Daoy (cell line): Measurements from ENCODE around the gene STAP2. TPM values are rescaled to one million over a fixed set of nuclear protein-coding genes. Genes with fewer than 3 reads are reported as not detected.
"Not testable (repeated sequence)": the region's sequence is repeated elsewhere in the genome, so short reads cannot be mapped to it uniquely, and the experiment has no call there.

Experiments used
- DNase-seq: peaks from one replicate; pipeline ENCODE4 v3.0.0-alpha.2; 2015; ENCODE audit warnings: low read depth
- total RNA-seq: library from RNA; depleted of rRNA; stranded (reverse); fragments of >200 nt; shearing (Covaris generic); gene quantifications from 2 replicates; pipeline ENCODE4 v1.2.3, GENCODE V29; 2014

Gene STAP2
- total RNA-seq, 1 experiment from 2014 or later = 28.9 TPM

DNA sequence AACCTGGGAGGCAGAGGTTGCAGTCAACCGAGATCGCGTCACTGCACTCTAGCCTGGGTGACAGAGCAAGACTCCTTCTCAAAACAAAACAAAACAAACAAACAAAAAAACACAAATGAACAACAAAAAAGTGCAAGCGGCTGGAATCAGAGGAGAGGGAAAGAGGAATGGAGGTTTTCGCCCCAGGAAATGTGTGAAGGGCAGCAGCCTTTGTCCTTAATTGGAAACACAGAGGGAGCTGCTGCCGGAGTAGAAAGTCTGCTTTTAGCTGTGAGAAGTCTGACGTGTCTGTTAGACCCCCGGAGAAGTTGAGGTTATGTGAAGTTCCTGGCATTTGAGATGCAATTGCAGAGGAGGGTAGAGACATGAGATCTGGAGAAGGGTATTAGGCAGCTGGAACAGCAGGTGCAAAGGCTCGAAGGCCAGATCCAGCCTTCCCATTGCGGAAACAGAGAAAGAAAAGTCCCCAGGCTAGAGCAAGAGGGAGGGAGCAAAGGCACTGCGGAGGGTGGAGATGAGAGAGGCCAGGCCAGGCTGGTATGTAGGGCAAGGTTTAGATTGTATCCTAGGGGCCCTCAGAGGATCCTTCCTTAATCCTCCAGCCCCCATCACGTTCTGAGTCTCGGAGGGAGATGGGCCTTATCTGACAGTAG lies 36.9 kb downstream of the STAP2 start:
- DNase-seq = no peak

DNA sequence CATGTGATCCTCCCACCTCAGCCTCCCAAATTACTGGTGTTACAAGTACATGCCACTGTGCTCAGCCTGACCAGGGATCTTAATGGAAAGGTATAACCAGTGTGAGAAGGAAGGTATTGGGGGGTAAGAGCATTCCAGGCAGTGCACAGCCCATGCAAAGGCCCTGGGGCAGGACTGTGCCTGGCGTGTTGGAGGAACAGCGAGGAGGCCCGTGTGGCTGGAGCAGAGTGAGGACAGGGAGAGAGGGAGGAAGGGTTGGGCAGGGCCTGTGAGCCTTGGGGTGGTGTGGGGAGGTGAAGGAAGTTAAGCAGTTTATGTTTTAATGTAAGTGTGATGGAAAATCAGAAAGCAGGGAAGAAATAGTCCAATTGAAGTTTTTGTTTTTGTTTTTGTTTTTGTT lies 38.0 kb downstream of the STAP2 start:
- no peak for DNase-seq

DNA sequence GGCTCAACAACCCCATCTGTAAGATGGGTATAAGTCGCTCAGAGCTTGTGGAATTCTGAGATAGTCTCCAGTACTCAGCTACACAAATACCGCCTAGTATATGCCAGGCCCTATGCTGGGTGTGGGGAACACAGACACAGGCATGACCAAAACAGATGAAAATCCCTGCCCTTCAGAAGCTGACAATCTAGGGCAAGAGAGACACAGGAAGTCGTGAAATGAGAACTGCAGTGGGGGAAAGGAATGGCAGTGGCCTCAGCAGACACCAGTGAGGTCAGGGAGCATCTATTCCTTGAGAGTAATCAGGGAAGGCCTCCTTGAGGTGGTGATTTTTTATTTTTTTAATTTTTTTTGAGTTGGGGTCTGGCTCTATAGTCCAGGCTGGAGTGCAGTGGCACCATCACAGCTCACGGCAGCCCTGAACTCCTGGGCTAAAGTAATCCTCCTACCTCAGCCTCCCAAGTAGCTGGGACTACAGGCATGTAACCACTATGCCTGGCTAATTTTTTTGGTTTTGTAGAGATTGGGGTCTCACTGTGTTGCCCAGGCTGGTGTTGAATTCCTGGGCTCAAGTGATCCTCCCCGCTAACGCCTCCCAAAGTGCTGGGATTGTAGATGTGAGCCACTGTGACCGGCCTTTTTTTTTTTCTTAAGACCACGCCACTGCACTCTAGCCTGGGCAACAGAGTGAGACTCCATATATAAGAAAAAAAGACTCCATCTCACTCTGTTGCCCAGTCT lies 39.6 kb downstream of the STAP2 start:
- no peak for DNase-seq

DNA sequence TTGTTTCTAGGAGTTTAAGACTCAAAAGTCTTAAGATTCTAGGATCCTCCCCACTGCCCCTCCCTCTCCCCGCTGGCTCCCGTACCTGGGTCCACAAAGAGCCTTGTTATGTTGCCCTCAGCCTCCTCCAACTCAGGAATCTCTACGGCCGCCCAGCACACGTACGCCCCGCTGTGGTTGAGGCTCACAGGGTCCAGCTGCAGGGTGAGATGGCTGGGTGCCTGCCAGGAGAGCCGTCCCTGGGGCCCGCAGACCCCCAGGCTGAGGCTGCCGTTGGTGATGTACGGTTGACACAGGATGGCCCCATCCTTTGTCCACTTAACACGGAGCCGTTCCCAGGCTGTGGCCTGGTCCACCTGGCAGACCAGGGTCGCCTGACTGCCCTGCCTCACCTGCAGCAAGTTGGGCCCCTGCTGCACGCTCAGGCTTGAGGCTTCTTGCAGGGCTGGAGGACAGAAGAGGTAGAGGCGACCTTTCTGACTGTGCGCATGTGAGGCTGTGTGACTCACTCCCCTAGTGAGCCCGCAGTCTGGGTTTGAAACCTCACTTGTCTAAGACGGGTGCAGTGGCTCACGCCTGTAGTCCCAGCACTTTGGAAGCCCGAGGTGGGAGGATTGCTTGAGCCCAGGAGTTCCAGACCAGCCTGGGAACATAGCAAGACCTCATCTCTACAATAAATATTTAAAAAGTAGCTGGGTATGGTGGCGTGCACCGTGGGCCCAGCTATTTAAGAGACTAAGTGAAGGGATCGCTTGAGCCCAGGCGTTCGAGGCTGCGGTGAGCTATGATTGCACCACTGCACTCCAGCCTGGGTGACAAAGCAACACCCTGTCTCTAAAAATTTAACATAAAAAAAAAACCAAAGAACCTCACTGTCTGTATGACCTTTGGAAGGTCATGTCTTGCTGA lies 40.5 kb downstream of the STAP2 start:
- DNase-seq = peak; percentile 40

DNA sequence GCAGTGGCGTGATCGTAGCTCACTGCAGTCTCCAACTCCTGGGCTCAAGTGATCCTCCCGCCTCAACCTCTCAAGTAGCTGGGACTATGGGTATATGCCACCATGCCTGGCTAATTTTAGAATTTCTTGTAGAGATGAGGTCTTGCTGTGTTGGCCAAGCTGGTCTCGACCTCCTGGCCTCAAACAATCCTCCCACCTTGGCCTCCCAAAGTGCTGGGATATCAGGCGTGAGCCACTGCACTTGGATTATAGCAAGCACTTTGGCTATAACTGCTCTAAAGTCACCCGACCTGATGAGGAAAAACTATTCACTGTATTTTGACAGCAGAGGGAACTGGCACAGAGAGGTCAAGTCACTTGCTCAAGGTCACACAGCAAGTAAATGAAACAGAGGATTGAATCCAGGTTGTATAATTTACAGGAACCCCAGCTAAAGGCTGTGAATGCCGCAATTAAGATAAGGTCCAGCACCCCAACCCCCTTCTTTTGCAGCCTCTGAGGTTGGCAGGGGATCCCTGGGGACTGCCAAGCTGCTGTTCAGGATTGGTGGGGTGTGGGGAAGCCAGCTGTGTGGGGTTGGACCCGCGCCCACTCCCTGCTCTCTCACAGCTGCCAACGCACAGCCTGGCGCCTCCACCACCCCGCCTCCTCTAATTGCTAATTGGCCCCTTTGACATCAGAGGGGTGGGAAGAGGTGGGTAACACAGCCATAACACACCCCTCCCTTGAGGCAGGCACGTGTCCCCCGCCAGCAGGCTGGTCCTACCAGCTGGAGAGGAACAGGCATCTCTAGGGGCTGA lies 42.5 kb downstream of the STAP2 start:
- DNase-seq = peak; percentile 55

DNA sequence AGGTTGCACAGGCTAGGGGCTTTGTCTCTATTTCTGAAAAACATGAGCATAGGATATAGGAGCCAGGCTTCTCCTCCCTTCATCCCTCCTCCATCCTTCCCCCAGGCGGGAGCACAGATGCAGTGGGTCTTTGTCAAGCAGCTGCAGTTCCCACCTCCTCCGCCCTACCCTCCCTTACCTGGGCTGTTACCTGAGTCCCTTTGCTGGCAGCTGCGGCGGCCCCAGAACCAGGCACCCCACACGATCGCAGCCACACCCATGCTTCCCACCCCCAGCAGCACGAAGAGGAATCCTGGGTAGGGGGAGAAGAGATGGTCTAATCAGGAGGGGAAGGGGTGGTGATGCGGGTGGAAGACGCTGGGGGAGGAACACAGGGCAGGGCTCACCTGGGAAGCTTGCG lies 44.2 kb downstream of the STAP2 start:
- DNase-seq = no peak

DNA sequence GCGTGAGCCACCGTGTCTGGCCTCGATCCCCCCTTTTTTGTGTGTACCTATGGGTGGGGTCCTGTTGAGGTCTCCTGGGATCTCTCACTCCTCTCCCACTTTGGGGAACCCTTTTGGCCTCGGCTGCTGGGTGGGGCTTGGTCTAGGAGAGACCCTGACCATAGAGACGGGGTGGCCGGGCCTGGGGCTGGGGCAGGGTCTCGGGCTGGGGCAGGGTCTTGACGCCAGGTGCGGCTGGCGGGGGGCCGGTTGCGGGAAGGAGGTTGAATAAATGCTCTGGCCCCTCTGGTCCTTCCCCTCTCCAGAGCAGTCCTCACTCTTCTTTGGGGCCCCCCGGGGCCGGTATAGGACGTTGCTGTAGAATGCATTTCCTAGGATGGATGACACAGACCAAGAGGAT lies 46.1 kb downstream of the STAP2 start:
- DNase-seq = no peak

DNA sequence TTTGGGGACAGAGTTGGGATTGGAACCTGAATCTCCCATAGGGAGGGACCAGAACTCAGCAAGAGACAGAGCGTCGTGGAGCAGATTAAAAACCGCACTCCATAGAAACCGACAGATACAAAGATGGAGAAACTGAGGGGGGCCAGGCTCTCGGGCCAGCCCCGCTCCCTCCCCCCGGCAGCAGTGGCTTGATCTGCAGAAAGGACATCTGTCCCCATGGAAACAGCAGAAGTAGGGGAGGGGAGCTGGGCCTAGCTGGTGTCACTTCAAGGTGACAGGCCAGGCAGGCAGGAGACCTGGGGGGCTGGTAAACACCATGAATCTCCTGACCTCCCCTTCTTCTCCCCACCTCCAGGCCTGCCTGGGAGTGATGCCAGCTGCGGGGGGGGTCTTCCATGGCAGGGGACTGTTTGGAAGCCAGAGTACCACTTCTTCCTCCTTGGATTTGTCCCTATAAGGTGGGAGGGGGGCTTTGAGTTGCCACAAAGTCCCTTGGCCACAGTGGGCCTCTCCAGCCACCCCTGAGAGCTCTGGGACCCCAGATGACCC lies 47.4 kb downstream of the STAP2 start:
- DNase-seq = no peak

DNA sequence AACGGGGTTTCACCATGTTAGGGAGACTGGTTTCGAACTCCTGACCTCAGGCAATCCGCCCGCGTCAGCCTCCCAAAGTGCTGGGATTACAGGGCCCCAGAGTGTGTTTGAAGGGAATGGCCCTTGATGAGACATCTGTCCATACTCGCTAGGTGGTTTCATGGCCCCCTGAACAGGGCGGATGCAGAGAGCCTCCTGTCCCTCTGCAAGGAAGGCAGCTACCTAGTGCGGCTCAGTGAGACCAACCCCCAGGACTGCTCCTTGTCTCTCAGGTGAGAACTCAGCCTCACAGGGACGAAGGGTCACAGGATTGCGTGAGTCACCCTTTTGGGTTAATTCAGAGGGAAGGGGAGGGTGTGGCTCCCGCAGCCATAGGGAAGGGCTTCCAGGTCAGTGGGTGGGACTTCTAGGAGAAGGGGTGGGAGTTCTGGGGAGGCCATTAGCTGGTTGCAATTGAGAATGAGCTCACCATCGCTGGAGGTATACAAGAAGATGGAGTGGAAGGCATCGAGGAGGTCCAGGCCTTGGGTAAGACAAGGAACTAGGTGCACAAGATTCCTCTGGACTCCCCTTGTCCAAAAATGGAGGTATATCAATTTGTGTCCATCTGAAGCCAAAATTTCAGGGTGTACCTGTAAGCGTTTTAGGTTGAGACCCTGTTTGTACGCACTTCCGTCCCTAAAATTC lies 50.4 kb downstream of the STAP2 start:
- DNase-seq = peak; percentile 37

DNA sequence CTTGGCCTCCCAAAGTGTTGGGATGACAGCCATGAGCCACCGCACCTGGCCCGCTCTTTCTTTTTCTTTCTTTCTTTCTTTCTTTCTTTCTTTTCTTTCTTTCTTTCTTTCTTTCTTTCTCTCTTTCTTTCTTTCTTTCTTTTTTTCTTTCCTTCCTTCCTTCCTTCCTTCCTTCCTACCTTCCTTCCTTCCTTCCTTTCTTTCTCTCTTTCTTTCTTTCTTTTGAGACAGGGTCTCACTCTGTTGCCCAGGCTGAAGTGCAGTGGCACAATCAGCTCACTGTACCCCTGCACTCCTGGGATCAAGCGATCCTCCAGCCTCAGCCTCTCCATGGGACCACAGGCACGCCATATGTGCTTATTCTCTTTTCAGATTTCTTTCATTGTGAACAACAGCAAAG lies 52.5 kb downstream of the STAP2 start:
- not testable (repeated sequence) for DNase-seq

DNA sequence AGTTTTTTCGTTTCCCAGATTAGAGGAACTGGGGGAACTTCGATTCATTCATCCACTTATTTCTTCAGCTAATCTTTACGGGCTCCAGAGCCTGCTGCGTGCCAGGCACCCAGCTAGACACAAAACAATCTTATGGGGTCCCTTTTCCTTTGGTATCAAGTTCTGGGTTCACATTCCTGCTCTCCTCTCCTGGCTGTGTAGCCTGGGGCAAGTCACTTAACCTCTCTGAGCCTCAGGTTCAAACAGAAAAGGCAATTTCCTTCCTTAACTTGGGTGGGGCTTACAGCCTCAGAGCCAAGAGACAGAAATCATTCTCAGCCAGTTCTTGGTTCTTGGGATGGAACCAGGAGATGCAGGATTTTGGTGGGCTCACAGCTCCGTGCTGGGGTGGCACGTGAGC lies 53.7 kb downstream of the STAP2 start:
- DNase-seq = no peak

DNA sequence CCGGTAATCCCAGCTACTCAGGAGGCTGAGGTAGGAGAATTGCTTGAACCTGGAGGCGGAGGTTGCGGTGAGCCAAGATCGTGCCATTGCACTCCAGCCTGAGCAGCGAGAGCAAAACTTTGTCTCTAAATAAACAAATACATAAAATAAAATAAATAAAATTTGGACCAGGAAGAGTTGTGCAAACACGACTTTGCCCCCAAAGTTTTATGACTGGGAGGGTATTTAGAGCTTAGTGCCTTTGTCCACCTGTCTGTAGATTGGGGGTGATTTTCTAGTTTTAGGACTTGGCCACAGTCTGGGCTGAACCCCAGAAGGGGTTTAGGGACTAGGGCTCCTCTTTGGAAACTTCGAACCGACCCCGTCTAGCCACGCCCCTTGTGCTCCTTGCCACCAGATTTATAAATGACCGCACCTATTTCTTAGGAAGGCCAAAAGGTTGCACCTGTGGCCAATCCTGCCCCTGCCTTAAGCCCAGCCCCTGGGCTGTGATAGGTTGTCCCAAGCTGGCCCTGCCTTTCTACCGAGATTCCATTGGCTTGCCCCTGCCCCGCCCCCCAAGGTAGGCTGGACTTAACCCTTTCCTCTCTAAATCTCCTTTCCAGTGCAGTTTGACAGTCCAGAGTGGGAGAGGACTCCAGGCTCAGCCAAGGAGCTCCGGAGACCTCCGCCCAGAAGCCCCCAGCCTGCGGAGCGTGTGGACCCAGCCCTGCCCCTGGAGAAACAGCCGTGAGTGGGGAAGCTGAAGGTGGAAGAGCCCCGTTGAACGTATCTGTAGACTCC lies 54.3 kb downstream of the STAP2 start:
- DNase-seq = peak; percentile 69

DNA sequence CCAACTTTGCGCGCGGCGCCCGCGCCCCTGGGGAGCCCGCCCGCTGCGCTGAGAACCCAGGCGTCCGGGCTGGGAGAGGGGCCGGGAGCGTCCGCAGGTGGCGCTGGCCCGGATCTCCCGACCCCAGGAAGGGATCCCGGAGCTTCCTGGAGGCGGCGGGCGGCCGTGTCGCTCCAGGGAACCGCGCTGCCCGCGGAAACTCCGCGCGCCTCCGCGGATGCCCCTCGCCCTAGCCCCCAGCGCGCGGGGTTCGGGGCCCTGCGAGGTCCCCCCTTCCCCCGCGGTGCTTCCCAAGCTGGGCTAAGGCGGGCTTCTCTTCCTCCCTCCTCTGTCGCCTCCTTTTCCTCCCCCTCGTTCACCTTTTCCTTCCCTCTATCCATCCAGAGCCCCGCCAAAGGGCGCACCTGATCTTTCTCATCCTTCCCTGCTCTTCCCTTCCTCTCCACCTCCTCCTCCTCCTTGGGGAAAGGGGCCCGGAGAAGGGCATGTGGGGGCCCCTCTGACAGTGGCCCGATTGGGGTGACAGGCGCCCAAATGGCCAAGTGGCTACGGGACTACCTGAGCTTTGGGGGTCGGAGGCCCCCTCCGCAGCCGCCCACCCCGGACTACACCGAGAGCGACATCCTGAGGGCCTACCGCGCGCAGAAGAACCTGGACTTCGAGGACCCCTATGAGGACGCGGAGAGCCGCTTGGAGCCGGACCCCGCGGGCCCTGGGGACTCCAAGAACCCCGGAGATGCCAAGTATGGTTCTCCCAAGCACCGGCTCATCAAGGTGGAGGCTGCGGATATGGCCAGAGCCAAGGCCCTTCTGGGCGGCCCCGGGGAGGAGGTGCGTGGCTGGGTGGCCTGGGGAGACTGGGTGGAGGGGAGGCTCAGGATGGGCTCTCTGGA lies 58.9 kb downstream of the STAP2 start:
- DNase-seq = no peak

DNA sequence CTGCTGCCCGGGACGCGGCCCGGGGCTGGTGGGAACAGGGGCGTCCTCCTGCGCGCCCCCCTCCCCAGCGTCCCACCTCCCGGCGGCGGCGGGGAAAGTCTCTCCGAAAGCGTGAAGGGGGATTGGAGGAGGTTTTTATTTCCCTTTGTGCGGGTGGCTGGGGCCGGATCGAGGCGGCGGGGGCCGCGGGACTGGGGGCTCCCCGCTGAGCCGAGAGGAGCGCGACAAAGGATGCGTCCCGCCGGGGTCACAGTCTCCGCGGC lies 59.4 kb downstream of the STAP2 start:
- no peak for DNase-seq

DNA sequence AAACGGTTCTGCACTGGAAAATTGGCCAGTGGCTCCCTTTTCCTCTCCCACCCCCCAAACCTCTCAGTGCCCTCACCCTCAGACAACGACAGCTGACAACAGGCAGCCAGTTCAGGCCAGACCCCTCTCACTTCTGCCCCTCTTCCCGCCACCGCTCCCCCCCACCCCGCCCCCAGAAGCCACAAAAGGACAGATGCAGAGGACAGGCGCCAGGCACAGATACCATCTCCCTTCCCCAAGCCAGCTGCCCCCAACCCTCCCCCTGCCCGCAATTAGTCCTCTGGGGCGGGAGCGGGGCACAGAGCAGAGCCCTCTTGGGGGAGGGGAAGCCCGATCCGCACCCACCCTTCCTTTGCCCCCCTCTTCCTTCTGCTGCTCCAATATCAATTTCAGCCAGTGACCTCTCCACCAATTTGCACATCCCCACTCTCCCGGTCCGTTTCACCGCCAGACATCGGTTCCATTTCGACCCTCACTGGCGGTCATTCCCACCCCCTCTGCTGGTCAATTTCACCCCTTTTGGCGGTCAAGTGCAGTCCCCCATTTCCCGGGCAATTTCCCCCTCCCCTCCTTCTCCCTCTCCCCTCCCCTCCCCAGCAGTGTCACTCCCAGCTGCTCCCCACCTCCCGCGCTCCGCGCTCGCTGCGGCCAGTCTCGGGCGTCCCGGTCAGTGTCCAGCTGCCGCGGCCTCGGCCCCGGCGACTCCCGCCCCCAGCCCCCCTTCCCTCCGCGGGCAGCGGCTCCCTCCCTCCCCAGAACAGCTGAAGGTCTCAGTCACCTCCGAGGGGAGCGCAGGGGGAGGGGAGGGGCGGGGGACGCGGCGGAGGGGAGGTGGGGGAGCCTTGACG lies 60.0 kb downstream of the STAP2 start, which contains the start of gene SHD:
Gene SHD (plus strand): TSS at position 848 of the 848 bp plus-strand sequence. CDS start 798 bp downstream, outside the sequence.
- no peak for DNase-seq

DNA sequence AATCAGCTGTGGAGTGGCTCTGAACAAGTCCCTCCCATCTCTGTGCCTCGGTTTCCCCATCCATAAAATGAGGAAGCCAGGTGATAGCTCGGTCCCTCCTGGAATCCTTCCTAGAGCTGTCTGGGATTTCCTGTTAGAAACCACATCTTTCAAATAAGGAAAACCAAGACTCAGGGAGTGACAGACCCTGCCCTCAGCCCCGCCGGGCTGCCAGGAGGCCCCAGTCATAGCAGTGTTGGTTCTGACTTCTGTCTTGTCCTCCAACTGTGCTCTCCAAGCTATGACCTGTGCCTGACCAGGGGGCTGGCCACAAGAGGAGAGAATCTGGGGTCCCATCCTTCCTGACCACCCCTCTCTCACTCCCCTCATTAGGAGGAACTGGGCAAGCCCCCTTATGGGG lies 60.6 kb downstream of the STAP2 start:
- no peak for DNase-seq

DNA sequence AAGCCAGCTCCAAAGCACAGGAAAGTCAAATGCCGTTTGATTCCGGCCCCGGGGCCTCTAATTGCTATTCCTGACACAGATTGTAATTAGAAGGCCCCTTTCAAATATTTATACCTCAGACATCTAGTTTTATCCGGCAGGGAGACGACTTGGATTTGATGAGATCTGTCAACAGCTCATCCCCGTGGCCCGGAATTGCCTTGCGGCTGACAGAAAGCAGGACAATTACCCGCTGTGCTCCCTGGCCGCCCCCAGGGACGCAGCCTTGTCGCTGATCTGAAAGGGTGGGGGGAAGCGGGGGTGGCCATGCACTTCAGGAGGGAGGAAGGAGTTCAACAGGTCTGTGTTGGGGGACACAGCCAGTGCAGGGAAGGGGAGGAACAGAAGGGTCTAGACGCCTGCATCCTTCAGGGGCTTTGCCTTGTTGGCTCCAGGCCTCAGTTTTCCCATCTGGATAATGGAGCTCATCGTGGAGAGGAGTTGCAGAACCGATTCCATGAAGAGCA lies 61.4 kb downstream of the STAP2 start:
- DNase-seq = no peak

DNA sequence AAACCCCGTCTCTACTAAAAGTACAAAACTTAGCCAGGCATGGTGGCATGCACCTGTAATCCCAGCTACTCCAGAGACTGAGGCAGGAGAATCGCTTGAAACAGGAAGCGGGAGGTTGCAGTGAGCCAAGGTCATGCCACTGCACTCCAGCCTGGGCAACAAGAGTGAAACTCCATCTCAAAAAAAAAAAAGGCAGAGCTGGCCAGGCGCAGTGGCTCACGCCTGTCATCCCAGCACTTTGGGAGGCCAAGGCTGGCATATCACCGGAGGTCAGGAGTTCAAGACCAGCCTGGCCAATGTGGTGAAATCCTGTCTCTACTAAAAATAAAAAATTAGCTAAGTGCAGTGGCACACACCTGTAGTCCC lies 64.3 kb downstream of the STAP2 start:
- not testable (repeated sequence) for DNase-seq
